Ishikawa (cell line): ENCODE results near the gene UBAC2.

ENCODE experiments used
- CEBPB ChIP-seq: IDR thresholded peaks from 2 replicates; pipeline ENCODE4 v1.6.1; 2012
- CREB1 ChIP-seq: IDR thresholded peaks from 2 replicates; pipeline ENCODE4 v1.6.1; 2012; ENCODE audit warnings: low read depth
- EGR1 ChIP-seq: IDR thresholded peaks from 2 replicates; pipeline ENCODE4 v1.6.1; 2012
- EP300 ChIP-seq: IDR thresholded peaks from 2 replicates; pipeline ENCODE4 v1.6.1; 2012; ENCODE audit warnings: borderline replicate concordance
- FOXM1 ChIP-seq: IDR thresholded peaks from 2 replicates; pipeline ENCODE4 v1.6.1; 2012; ENCODE audit warnings: low read depth, borderline replicate concordance
- NFIC ChIP-seq: IDR thresholded peaks from 2 replicates; pipeline ENCODE4 v1.6.1; 2012
- RAD21 ChIP-seq: IDR thresholded peaks from 2 replicates; pipeline ENCODE4 v1.6.1; 2012; ENCODE audit warnings: low read depth
- TAF1 ChIP-seq: IDR thresholded peaks from 2 replicates; pipeline ENCODE4 v1.6.1; 2012; ENCODE audit warnings: low read depth, mild to moderate bottlenecking
- TCF12 ChIP-seq: IDR thresholded peaks from 2 replicates; pipeline ENCODE4 v1.6.1; 2012; ENCODE audit warnings: low read depth
- TEAD4 ChIP-seq: IDR thresholded peaks from 2 replicates; pipeline ENCODE4 v1.6.1; 2012
- YY1 ChIP-seq: IDR thresholded peaks from 2 replicates; pipeline ENCODE4 v1.6.1; 2012; ENCODE audit warnings: low read depth
- TF ChIP-seq, protein P1 (sequence below): IDR thresholded peaks from 2 replicates; pipeline ENCODE4 v1.6.1; 2012
- TF ChIP-seq, protein P2 (sequence below): IDR thresholded peaks from 2 replicates; pipeline ENCODE4 v1.6.1; 2012; ENCODE audit warnings: low read depth, mild to moderate bottlenecking
- TF ChIP-seq, protein P3 (sequence below): IDR thresholded peaks from 2 replicates; pipeline ENCODE4 v1.6.1; 2012

The UBAC2 gene

DNA sequence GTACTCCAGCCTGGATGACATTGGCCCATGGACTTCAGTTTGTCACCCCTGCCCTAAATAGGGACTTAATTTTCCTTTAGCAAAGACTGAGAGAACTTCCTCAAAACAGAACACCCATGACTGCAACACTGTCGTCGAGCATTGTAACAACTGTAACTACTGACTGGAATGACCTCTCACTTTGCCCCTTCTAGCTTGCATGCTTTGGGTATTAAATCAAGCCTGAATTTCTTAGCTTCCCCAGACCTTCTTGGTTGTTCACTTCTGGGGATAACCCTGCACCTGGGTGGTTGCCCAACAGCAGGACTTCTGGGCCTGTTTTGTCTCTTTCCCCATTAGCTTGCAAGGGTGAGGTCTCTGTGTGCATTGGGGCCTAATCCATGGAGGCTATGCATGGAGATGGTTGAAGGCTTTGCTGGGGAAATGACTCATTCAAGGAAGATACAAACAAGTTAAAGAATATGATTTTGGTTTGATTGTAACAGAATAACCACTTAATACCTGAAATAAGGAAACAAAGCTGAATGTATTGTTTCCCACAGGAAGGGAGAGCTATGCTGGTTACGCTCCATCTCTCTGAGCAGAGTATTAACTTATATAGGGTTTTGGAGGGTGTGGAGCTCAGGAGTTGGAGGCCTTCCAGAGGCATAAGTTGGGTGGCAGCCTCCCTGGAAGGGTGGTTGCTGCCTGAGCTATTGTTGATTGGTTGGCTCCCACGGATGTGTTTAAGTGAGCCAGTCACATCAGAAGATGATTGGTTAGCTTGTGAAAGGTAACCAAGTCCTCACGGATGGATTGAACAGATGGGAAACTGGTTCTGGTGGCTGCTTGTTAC is 34.7 kb upstream of the UBAC2 start:
- no peak for TF ChIP-seq EGR1
- no peak for TF ChIP-seq FOXM1
- TF ChIP-seq YY1: no peak

DNA sequence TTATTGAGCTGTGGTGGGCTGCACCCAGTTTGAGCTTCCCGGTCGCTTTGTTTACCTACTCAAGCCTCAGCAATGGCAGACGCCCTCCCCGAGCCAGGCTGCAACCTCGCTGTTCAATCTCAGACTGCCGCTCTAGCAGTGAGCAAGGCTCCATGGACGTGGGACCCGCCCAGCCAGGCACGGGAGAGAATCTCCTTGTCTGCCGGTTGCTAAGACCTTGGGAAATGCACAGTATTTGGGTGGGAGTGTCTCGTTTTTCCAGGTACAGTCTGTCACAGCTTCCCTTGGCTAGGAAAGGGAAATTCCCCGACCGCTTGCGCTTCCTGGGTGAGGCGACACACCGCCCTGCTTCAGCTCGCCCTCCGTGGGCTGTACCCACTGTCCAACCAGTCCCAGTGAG is 27.7 kb upstream of the UBAC2 start:
- TF ChIP-seq TAF1: no peak
- no peak for TF ChIP-seq CREB1
- TF ChIP-seq, protein P1, sequence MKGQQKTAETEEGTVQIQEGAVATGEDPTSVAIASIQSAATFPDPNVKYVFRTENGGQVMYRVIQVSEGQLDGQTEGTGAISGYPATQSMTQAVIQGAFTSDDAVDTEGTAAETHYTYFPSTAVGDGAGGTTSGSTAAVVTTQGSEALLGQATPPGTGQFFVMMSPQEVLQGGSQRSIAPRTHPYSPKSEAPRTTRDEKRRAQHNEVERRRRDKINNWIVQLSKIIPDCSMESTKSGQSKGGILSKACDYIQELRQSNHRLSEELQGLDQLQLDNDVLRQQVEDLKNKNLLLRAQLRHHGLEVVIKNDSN: no peak
- no peak for TF ChIP-seq NFIC
- no peak for TF ChIP-seq EGR1
- no peak for TF ChIP-seq TCF12
- TF ChIP-seq, protein P2, sequence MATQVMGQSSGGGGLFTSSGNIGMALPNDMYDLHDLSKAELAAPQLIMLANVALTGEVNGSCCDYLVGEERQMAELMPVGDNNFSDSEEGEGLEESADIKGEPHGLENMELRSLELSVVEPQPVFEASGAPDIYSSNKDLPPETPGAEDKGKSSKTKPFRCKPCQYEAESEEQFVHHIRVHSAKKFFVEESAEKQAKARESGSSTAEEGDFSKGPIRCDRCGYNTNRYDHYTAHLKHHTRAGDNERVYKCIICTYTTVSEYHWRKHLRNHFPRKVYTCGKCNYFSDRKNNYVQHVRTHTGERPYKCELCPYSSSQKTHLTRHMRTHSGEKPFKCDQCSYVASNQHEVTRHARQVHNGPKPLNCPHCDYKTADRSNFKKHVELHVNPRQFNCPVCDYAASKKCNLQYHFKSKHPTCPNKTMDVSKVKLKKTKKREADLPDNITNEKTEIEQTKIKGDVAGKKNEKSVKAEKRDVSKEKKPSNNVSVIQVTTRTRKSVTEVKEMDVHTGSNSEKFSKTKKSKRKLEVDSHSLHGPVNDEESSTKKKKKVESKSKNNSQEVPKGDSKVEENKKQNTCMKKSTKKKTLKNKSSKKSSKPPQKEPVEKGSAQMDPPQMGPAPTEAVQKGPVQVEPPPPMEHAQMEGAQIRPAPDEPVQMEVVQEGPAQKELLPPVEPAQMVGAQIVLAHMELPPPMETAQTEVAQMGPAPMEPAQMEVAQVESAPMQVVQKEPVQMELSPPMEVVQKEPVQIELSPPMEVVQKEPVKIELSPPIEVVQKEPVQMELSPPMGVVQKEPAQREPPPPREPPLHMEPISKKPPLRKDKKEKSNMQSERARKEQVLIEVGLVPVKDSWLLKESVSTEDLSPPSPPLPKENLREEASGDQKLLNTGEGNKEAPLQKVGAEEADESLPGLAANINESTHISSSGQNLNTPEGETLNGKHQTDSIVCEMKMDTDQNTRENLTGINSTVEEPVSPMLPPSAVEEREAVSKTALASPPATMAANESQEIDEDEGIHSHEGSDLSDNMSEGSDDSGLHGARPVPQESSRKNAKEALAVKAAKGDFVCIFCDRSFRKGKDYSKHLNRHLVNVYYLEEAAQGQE: no peak
- TF ChIP-seq YY1: no peak
- TF ChIP-seq EP300: no peak
- no peak for TF ChIP-seq FOXM1

DNA sequence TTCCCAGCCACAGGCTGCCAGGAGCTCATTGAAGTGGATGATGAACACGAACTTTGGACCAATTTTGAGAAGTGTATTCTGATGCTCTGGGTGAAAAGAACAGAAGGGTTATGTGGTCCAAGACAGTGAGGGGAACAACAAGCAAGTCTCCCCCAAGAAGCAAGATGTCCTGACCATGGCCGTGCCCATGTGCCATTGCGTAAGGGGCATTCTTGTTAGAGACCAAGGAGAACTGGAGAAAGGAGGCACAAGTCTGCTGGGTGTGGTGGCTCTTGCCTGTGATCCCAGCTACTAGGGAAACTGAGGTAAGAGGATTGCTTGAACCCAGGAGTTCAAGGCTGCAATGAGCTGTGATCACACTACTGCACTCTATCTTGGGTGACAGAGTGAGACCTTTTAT is 27.0 kb upstream of the UBAC2 start:
- TF ChIP-seq, protein P1: no peak
- 0 out of 2 replicates have a peak, but pooled peaks have one; percentile 7 for TF ChIP-seq CEBPB
- no peak for TF ChIP-seq EP300

DNA sequence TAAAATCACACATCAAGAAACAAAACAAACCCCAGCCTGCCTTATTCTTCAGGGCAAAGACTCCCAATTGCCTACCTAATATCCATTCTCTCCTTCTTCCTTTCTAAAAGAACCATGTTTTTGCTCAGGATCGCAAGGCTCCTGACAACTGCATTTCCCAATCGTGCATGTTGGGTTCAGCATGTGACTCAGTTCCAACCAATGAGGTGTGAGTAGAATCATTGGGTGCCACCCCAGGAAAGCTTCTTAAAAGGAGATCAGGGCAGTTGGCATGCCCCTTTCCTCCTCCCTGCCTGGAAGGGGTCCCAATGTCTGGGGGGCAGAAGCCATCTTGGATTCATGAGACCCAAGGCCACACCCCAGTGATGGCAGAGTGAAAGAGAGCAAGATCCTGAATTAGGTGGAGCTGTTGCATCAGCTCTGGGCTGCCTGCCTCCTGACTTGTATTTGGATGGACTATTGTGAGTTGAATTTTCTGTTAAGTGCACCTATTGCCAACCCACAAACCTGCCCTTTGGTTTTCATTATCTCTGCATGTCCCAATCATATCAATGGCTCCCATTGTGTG is 26.0 kb upstream of the UBAC2 start:
- TF ChIP-seq, protein P2: no peak
- TF ChIP-seq, protein P1: peak; percentile 82
- no peak for TF ChIP-seq RAD21

DNA sequence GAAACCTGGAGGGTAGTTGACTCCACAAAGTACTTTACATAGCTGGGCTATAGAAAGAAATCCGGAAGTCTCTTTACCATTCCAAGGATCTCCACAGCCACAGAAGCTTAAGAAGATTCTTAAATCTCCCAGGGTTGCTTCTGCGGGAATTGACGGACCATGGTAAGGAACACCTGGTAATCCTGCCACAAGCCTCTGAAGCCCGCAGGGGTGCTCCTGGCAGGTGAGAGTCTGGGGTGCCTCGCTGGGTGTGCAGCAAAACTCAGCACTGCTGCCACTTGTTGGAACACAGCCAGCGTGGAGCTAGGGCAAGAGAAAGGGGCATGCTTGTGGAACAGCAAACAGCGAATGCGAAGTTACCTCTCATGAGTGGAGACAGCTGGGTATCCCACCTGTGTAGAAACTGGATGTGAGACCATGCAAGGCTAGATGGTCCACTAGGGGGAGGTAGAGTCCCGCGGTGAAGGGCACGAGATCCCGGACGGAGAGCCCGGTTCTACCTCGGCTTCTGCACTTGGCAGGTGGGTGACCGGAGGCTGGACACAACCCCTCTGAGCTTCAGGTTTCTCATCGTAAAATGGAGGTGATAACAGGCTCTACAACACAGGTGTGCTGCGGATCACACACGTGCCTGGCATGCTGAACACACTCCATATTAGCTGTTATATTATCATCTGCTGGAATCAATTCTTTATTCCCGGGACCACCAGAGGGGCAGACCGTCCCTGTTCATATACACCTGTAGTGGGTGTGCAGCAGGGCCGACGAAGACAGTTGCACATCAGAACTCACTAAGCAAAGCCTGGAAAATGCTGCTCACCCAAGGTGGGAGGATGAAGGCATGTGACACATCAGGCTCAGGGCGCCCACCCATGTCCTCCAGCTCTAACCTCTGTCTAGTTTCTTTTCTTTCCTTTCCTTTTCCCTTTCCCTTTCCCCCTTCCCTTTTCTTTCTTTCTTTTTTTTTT is 24.1 kb upstream of the UBAC2 start:
- TF ChIP-seq RAD21: peak; percentile 99
- no peak for TF ChIP-seq CREB1
- TF ChIP-seq, protein P3, sequence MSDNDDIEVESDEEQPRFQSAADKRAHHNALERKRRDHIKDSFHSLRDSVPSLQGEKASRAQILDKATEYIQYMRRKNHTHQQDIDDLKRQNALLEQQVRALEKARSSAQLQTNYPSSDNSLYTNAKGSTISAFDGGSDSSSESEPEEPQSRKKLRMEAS: 0 out of 2 replicates have a peak, but pooled peaks have one; percentile 59
- TF ChIP-seq CEBPB: no peak
- TF ChIP-seq TEAD4: no peak
- no peak for TF ChIP-seq NFIC
- TF ChIP-seq TAF1: no peak
- TF ChIP-seq, protein P2: no peak
- TF ChIP-seq, protein P1: no peak
